HS-5 (cell line): Measurements from ENCODE around the gene DTYMK.
"Not testable (repeated sequence)": the region's sequence is repeated elsewhere in the genome, so short reads cannot be mapped to it uniquely, and the experiment has no call there.

Experiments
- DNase-seq: peaks from one replicate; pipeline ENCODE4 v3.0.0-alpha.2; 2012; ENCODE audit warnings: low read depth

Gene DTYMK

GRCh38 chr2:241671457-241672240 is 15.0 kb downstream of the DTYMK start:
- DNase-seq, result no peak

- DNase-seq, result no peak
These were observed 16.1 kb downstream of the DTYMK start for GRCh38 chr2:241670333-241671110.

- no peak for DNase-seq
These were observed 17.8 kb downstream of the DTYMK start for GRCh38 chr2:241668839-241669238.

GRCh38 chr2:241668354-241668753 is 18.3 kb downstream of the DTYMK start:
- no peak for DNase-seq

- no peak for DNase-seq
These were observed 19.8 kb downstream of the DTYMK start for GRCh38 chr2:241666627-241667400.

GRCh38 chr2:241665731-241666440 is 20.7 kb downstream of the DTYMK start:
- DNase-seq, result no peak

- not testable (repeated sequence) for DNase-seq
These were observed 23.9 kb downstream of the DTYMK start for GRCh38 chr2:241662731-241663130.

GRCh38 chr2:241660593-241661213 is 25.9 kb downstream of the DTYMK start:
- no peak for DNase-seq

GRCh38 chr2:241659150-241659739 is 27.4 kb downstream of the DTYMK start:
- DNase-seq, result no peak

- no peak for DNase-seq
These were observed 28.3 kb downstream of the DTYMK start for GRCh38 chr2:241658296-241658695.

- DNase-seq, result no peak
These were observed 28.8 kb downstream of the DTYMK start for GRCh38 chr2:241657786-241658254.

- DNase-seq, result no peak
These were observed 30.3 kb downstream of the DTYMK start for GRCh38 chr2:241656190-241656741.

- DNase-seq, result no peak
These were observed 31.0 kb downstream of the DTYMK start for GRCh38 chr2:241655516-241656189.

- no peak for DNase-seq
These were observed 32.1 kb downstream of the DTYMK start for GRCh38 chr2:241654551-241654950.

GRCh38 chr2:241653210-241653750 is 33.3 kb downstream of the DTYMK start:
- DNase-seq, result no peak

- DNase-seq, result no peak
These were observed 33.9 kb downstream of the DTYMK start for GRCh38 chr2:241652722-241653121.

GRCh38 chr2:241652142-241652541 is 34.5 kb downstream of the DTYMK start:
- no peak for DNase-seq

GRCh38 chr2:241649927-241650326 is 36.7 kb downstream of the DTYMK start:
- no peak for DNase-seq

GRCh38 chr2:241649404-241649803 is 37.2 kb downstream of the DTYMK start:
- DNase-seq, result no peak

GRCh38 chr2:241648453-241648852 is 38.2 kb downstream of the DTYMK start:
- no peak for DNase-seq
